Mucosa of descending colon (tissue), 3 donors: Measurements from ENCODE around the gene PPP3CA. TPM values are rescaled to one million over a fixed set of nuclear protein-coding genes. Genes with fewer than 3 reads are reported as not detected.

Experiments used
- ATAC-seq: fragments of 200-7000 bp; cut with Tn5 transposase; one replicate; pipeline ENCODE4 v1.9.1; 2020; ENCODE audit warnings: mild to moderate bottlenecking, moderate library complexity
- DNase-seq, 3 donors: peaks; one replicate each; pipeline ENCODE4 v3.0.0-alpha.2; 2020
- H3K36me3 ChIP-seq: fragments of 200-600 bp; one replicate; pipeline ENCODE4 v1.8.0; 2021; ENCODE audit warnings: low read depth, mild to moderate bottlenecking
- H3K4me1 ChIP-seq: fragments of 200-600 bp; one replicate; pipeline ENCODE4 v1.8.0; 2021; ENCODE audit warnings: low read depth, mild to moderate bottlenecking
- H3K4me3 ChIP-seq: fragments of 200-600 bp; one replicate; pipeline ENCODE4 v1.8.0; 2021; ENCODE audit warnings: mild to moderate bottlenecking
- H3K9me3 ChIP-seq: fragments of 200-600 bp; one replicate; pipeline ENCODE4 v1.8.0; 2021; ENCODE audit warnings: mild to moderate bottlenecking
- intact Hi-C, 2 donors: fragments of 100-400 bp; cut with DNase I in 1 of 2; cut with micrococcal nuclease in 1 of 2; formaldehyde crosslinking; loops; one replicate each; pipeline versions ENCODE4 v1.11.0 to v1.11.1; 2022; cut with DNase I, micrococcal nuclease
- total RNA-seq, 3 donors: library from RNA; stranded (reverse); fragmentation: NEBNext Ultra II Directional in 2 of 3; extraction: Animal tissue kit (Norgen Biotek cat#: 25700) in 2 of 3; gene quantifications; one replicate each; pipeline versions ENCODE4 v1.2.1 to v1.2.4, GENCODE V29; 2021 to 2023
- TF ChIP-seq, protein P1 (sequence below): fragments of 200-600 bp; IDR thresholded peaks from one replicate; pipeline ENCODE4 v1.8.0; 2022; ENCODE audit warnings: antibody characterized with exemption, mild to moderate bottlenecking
- donor health status: DM: no; HTN: no; CAD: no; lungs with moderate emphysema.
- donor health status: DM: no; HTN: no; CAD: no.
- donor health status: DM: no; HTN: yes; CAD: no.

PPP3CA gene
- total RNA-seq, 3 donors from 2014 or later: 38.3 to 47.6 (median 40.4) TPM

DNA sequence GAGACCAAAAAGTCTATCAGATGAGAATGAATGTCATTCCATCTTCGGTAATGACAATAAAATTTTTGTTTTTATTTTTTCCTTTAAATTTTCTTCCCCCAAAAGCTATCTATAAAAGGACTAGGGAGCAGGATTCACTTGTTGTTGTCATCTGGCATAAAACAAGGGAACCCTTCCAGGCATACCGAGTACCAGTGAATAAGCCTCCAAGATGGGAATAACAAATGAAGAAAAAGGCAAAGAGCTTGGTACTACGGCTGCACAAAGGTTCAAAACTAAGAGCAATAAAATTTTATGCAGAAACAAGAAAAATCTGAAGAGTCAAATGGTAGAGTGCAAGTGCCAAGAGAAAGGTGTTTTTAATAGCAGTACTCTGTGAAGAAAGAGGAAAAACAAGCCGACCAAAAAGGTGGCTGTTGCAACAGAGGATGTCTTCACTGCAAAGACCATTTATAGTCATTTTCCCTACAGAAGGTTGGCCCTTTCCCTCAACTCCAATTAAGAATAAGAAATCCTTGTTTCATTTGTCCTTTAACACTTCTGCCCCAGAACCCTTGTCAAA lies 25.8 kb downstream of the PPP3CA start:
- Histone ChIP-seq H3K4me3 (no peak overlapping the region), H3K36me3 (no peaks in the 10 kb centered on the region), H3K9me3 (no peaks in the 10 kb centered on the region), H3K4me1 (no peaks in the 10 kb centered on the region)
- TF ChIP-seq, protein P1, sequence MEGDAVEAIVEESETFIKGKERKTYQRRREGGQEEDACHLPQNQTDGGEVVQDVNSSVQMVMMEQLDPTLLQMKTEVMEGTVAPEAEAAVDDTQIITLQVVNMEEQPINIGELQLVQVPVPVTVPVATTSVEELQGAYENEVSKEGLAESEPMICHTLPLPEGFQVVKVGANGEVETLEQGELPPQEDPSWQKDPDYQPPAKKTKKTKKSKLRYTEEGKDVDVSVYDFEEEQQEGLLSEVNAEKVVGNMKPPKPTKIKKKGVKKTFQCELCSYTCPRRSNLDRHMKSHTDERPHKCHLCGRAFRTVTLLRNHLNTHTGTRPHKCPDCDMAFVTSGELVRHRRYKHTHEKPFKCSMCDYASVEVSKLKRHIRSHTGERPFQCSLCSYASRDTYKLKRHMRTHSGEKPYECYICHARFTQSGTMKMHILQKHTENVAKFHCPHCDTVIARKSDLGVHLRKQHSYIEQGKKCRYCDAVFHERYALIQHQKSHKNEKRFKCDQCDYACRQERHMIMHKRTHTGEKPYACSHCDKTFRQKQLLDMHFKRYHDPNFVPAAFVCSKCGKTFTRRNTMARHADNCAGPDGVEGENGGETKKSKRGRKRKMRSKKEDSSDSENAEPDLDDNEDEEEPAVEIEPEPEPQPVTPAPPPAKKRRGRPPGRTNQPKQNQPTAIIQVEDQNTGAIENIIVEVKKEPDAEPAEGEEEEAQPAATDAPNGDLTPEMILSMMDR: no peak
- intact Hi-C loops: no loop called here
- ATAC-seq (no peak), DNase-seq (no peak)

DNA sequence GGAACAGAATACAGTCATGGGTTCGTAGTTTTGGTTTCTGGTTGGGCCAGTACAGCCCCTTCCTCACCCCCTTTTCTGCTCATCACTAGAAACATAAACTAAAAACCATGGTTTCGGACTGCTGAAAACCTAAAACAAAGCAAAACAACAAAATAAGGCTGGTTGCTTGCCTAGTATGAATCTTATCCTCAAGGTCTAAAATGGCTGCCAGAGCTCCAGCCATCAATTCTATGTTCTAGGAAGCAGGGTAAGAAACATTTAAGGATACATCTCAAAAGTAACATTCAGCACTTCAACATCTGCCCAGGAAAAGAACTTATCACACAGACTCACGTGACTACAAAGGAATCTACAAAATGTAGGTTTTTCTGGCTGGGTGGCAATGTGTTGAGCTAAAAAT lies 31.5 kb downstream of the PPP3CA start:
- intact Hi-C loops: no loop called here
- TF ChIP-seq, protein P1: no peak
- Histone ChIP-seq H3K4me1 (no peaks in the 10 kb centered on the region), H3K9me3 (no peaks in the 10 kb centered on the region), H3K36me3 (no peaks in the 10 kb centered on the region), H3K4me3 (no peak overlapping the region)
- no peak for DNase-seq
- ATAC-seq: no peak

DNA sequence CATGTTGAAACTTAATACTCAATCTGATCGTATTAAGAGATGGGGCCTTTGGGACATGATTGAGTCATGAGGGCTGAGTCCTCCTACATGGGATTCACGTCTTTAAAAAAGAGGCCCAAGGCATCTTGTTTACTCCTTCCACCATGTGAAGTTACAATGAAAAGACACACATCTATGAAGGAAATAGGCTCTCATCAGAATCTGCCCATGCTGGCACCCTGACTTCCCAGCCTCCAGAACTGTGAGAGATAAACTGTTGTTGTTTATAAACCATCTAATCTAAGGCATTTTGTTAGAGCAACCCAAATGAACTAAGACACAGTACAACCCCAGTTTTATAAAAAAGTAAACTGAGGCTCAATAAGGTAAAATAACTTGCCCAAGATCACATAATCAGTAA lies 32.3 kb downstream of the PPP3CA start:
- H3K9me3 ChIP-seq: no peaks in the 10 kb centered on the region
- no peaks in the 10 kb centered on the region for H3K4me1 ChIP-seq
- no peaks in the 10 kb centered on the region for H3K36me3 ChIP-seq
- DNase-seq (no peak), ATAC-seq (no peak)
- TF ChIP-seq, protein P1: no peak
- intact Hi-C loops: no loop called here
- no peak overlapping the region for H3K4me3 ChIP-seq

DNA sequence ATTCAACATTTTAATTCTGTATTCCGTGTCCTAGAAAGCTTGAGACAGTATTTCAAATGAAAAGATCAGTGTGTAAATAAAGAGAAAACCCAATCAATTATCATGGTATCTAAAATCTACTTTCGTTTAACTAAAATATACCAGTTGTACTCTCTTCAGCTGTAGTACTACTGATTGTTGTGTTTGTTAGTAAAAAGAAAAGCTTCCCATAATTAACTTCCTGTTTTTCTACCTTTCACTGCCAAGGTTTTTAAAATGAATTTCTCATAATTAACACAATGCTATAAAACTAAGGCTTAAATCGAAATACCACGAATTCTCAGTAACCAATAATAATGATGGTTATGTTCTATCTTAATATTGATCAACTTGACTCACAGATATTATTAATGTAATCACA lies 37.4 kb downstream of the PPP3CA start:
- H3K4me1 ChIP-seq: no peaks in the 10 kb centered on the region
- intact Hi-C loops: no loop called here
- DNase-seq (no peak), ATAC-seq (no peak)
- no peaks in the 10 kb centered on the region for H3K9me3 ChIP-seq
- H3K4me3 ChIP-seq: no peak overlapping the region
- TF ChIP-seq, protein P1: no peak
- H3K36me3 ChIP-seq: no peaks in the 10 kb centered on the region

DNA sequence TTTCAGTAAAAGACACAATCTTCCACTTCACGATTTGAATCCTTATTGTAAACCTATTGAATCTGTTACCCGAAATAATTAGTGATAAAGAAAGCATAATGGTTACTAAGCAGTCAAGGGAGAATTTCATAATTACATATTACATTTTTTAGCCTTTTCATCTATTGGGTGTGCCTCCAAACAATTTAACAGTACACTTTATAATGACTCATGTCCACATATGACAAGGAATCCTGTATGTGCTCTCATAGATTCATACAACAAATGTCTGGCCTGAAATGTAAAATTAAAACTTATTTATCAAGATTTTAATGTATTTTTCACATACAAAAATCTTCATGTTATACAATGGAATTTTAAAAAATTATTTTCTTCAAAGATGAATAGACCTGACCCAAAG lies 39.4 kb downstream of the PPP3CA start:
- ATAC-seq (no peak), DNase-seq (no peak)
- TF ChIP-seq, protein P1: no peak
- no peaks in the 10 kb centered on the region for H3K36me3 ChIP-seq
- intact Hi-C loops: no loop called here
- H3K9me3 ChIP-seq: no peaks in the 10 kb centered on the region
- H3K4me3 ChIP-seq: no peak overlapping the region
- H3K4me1 ChIP-seq: no peaks in the 10 kb centered on the region
